ENCODE measurements around the gene UNC13B.
"Not testable (repeated sequence)": the region's sequence is repeated elsewhere in the genome, so short reads cannot be mapped to it uniquely, and the experiment has no call there.

The UNC13B gene

GRCh38 chr9:35229066-35229778 lies 67.4 kb downstream of the UNC13B start:
- DNase-seq, result no peak

- DNase-seq, result no peak
Observed at GRCh38 chr9:35229779-35230143, 68.0 kb downstream of the UNC13B start.

GRCh38 chr9:35232867-35233544 lies 71.2 kb downstream of the UNC13B start:
- DNase-seq, result no peak

- DNase-seq, result no peak
Observed at GRCh38 chr9:35236692-35237091, 74.9 kb downstream of the UNC13B start.

- no peak for DNase-seq
Observed at GRCh38 chr9:35237311-35237710, 75.5 kb downstream of the UNC13B start.

GRCh38 chr9:35245945-35246344 lies 84.1 kb downstream of the UNC13B start:
- DNase-seq, result not testable (repeated sequence)

- no peak for DNase-seq
Observed at GRCh38 chr9:35253075-35253474, 91.3 kb downstream of the UNC13B start.

- DNase-seq, result no peak
Observed at GRCh38 chr9:35254237-35254636, 92.4 kb downstream of the UNC13B start.

GRCh38 chr9:35254984-35255857 lies 93.4 kb downstream of the UNC13B start:
- DNase-seq, result no peak

- DNase-seq, result no peak
Observed at GRCh38 chr9:35257986-35258659, 96.3 kb downstream of the UNC13B start.

- peak; percentile 20 for DNase-seq
Observed at GRCh38 chr9:35258660-35259474, 97.1 kb downstream of the UNC13B start.

GRCh38 chr9:35260186-35260585 lies 98.4 kb downstream of the UNC13B start:
- DNase-seq, result no peak

- DNase-seq, result no peak
Observed at GRCh38 chr9:35262064-35262463, 100.3 kb downstream of the UNC13B start.

GRCh38 chr9:35267710-35268109 lies 105.9 kb downstream of the UNC13B start:
- DNase-seq, result no peak

- no peak for DNase-seq
Observed at GRCh38 chr9:35269919-35270318, 108.1 kb downstream of the UNC13B start.

GRCh38 chr9:35271637-35272036 lies 109.8 kb downstream of the UNC13B start:
- DNase-seq, result no peak

GRCh38 chr9:35272989-35273388 lies 111.2 kb downstream of the UNC13B start:
- no peak for DNase-seq

- DNase-seq, result no peak
Observed at GRCh38 chr9:35273591-35273990, 111.8 kb downstream of the UNC13B start.

GRCh38 chr9:35274993-35275392 lies 113.2 kb downstream of the UNC13B start:
- DNase-seq, result no peak

GRCh38 chr9:35277171-35277520 lies 115.3 kb downstream of the UNC13B start:
- DNase-seq, result no peak

GRCh38 chr9:35277628-35278359 lies 116.0 kb downstream of the UNC13B start:
- no peak for DNase-seq

GRCh38 chr9:35279946-35280345 lies 118.1 kb downstream of the UNC13B start:
- no peak for DNase-seq

Measured in CD4-positive, alpha-beta T cell treated with Interleukin-15 for 1 hour (primary cell).